Osteocyte (in vitro differentiated cells): ENCODE results near the gene PHRF1. TPM values are rescaled to one million over a fixed set of nuclear protein-coding genes. Genes with fewer than 3 reads are reported as not detected.

Experiments used
- DNase-seq: peaks from one replicate; pipeline ENCODE4 v3.0.0; 2021; ENCODE audit warnings: mixed read lengths; ENCODE audit not compliant: unreplicated experiment; ENCODE audit errors: extremely low spot score
- H3K27ac Mint-ChIP-seq: one replicate; pipeline ENCODE4 v1.8.0; 2021; ENCODE audit warnings: mild to moderate bottlenecking, mixed read lengths; ENCODE audit not compliant: unreplicated experiment
- H3K27me3 Mint-ChIP-seq: one replicate; pipeline ENCODE4 v1.8.0; 2021; ENCODE audit warnings: mixed read lengths; ENCODE audit not compliant: unreplicated experiment
- H3K36me3 Mint-ChIP-seq: one replicate; pipeline ENCODE4 v1.8.0; 2021; ENCODE audit warnings: mixed read lengths; ENCODE audit not compliant: unreplicated experiment
- H3K4me1 Mint-ChIP-seq: one replicate; pipeline ENCODE4 v1.8.0; 2021; ENCODE audit warnings: mixed read lengths; ENCODE audit not compliant: unreplicated experiment
- H3K4me3 Mint-ChIP-seq: one replicate; pipeline ENCODE4 v1.8.0; 2021; ENCODE audit warnings: mild to moderate bottlenecking, moderate library complexity, mixed read lengths; ENCODE audit not compliant: unreplicated experiment
- H3K9me3 Mint-ChIP-seq: one replicate; pipeline ENCODE4 v1.8.0; 2021; ENCODE audit warnings: mixed read lengths; ENCODE audit not compliant: unreplicated experiment
- CTCF ChIP-seq: fragments of 200-600 bp; sonication (generic); IDR thresholded peaks from 2 replicates; pipeline ENCODE4 v1.5.0; 2021; ENCODE audit warnings: antibody characterized with exemption, mild to moderate bottlenecking, moderate library complexity
- total RNA-seq: library from RNA; stranded (reverse); gene quantifications from 2 replicates; pipeline ENCODE4 v1.2.1, GENCODE V29; 2021

Gene PHRF1
- total RNA-seq, 1 donor from 2014 or later, result 31.5 TPM

DNA sequence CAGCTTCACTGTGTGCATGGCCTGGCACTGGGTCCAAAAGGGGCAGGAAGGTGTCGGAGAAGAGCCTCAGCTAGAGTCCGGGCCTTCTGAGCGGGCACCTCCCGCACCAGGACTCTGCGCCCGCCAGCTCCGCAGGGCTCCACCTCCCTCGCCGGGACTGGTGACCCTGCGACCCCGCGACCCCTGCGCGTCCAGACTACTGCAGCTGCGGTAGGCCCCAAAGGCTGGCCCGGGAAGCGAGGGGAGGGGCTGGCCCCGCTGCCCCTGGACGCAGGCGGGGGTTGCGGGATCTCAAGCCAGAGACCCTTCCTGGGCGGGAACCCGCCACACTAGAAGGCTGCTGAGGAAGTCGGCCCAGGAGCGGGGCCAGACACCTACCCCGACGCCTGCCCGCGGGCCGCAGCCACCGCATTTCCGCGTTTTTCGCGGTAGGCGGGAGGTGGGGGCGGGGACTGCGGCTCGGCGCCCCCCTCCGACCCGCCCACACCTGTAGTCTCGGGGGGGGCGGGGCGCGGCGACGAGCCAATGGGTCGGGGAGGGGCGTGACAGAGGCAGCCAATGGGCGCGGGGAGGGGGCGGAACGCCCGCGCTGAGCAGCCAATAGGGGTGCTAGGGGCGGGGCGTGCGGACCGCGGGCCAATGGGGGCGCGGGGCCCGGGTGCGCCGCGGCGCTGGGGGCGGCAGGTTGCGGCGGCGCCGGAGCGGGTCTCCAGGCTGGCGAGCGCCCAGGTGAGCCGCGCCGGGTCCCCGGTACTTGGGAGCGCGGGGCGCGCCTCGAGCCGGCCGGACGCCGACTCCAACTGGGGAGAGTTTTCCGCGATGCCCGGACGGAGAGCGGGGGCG is 15.7 kb upstream of the PHRF1 start, which contains the start of the genes LMNTD2 and RASSF7:
Gene LMNTD2, minus strand, starts transcription at position 434 of the 843 bp plus-strand sequence. Its CDS starts 22 bp downstream, at position 412.
Gene RASSF7, plus strand, starts transcription at position 666 of the 843 bp plus-strand sequence. CDS start 799 bp downstream, outside the sequence.
- H3K27me3 Mint-ChIP-seq, result peaks cover 12% of the 10 kb centered on the region
- H3K27ac Mint-ChIP-seq, result no peak within 1 kb of the TSS
- H3K36me3 Mint-ChIP-seq, result peaks cover 1% of the 10 kb centered on the region
- peak; percentile 97 for DNase-seq
- no peaks in the 10 kb centered on the region for H3K9me3 Mint-ChIP-seq
- peaks cover 13% of the 10 kb centered on the region for H3K4me1 Mint-ChIP-seq
- no peak for TF ChIP-seq CTCF
- peak within 1 kb of the TSS; percentile 78 for H3K4me3 Mint-ChIP-seq

DNA sequence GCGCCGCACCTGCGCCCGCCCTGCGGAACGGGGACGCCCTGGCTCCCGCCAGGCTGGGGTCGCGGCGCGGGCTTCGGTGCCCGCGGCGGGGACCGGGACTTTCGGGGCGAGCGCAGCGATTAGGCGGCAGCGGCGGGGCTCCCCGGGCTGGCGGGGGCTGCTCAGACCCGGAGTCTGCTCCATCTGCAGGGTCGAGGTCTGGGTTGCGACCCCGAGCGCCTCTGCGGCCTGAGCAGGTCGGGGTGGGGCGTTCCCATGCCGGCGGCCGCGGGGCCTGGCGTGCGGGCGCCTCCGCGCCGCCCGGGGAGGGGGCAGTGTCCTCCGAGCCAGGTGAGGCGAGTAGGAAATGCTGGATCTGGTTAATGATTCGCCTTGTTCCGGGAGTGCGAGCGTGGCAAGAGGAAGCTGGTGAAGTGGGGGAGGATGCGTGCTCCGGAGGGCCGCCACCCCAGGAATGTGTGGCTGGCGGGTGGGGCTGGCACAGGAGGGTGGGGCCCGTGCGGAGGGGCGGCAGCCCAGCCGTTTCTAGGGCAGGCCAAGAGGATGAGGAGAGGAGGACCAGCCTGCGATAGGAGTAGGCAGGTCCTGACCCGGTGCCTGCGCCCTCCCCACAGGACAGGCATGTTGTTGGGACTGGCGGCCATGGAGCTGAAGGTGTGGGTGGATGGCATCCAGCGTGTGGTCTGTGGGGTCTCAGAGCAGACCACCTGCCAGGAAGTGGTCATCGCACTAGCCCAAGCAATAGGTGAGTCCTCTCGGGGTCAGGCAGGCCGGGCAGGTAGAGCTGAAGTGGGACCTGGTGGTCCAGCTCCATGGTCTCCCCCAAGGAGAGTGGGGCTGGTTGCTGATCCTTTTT is 14.9 kb upstream of the PHRF1 start:
- Mint-ChIP-seq H3K27ac (no peak overlapping the region), H3K4me1 (peaks cover 18% of the 10 kb centered on the region), H3K36me3 (peaks cover 1% of the 10 kb centered on the region), H3K4me3 (peak overlapping the region; percentile 78), H3K9me3 (no peaks in the 10 kb centered on the region), H3K27me3 (peaks cover 10% of the 10 kb centered on the region)
- DNase-seq, result no peak
- TF ChIP-seq CTCF, result no peak

DNA sequence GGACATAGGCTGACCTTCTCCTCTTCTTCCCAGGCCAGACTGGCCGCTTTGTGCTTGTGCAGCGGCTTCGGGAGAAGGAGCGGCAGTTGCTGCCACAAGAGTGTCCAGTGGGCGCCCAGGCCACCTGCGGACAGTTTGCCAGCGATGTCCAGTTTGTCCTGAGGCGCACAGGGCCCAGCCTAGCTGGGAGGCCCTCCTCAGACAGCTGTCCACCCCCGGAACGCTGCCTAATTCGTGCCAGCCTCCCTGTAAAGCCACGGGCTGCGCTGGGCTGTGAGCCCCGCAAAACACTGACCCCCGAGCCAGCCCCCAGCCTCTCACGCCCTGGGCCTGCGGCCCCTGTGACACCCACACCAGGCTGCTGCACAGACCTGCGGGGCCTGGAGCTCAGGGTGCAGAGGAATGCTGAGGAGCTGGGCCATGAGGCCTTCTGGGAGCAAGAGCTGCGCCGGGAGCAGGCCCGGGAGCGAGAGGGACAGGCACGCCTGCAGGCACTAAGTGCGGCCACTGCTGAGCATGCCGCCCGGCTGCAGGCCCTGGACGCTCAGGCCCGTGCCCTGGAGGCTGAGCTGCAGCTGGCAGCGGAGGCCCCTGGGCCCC is 14.1 kb upstream of the PHRF1 start:
- peak overlapping the region; percentile 78 for H3K4me3 Mint-ChIP-seq
- peaks cover 4% of the 10 kb centered on the region for H3K27me3 Mint-ChIP-seq
- H3K4me1 Mint-ChIP-seq, result peaks cover 18% of the 10 kb centered on the region
- H3K36me3 Mint-ChIP-seq, result peaks cover 1% of the 10 kb centered on the region
- H3K27ac Mint-ChIP-seq, result no peak overlapping the region
- no peak for DNase-seq
- H3K9me3 Mint-ChIP-seq, result no peaks in the 10 kb centered on the region
- no peak for TF ChIP-seq CTCF

DNA sequence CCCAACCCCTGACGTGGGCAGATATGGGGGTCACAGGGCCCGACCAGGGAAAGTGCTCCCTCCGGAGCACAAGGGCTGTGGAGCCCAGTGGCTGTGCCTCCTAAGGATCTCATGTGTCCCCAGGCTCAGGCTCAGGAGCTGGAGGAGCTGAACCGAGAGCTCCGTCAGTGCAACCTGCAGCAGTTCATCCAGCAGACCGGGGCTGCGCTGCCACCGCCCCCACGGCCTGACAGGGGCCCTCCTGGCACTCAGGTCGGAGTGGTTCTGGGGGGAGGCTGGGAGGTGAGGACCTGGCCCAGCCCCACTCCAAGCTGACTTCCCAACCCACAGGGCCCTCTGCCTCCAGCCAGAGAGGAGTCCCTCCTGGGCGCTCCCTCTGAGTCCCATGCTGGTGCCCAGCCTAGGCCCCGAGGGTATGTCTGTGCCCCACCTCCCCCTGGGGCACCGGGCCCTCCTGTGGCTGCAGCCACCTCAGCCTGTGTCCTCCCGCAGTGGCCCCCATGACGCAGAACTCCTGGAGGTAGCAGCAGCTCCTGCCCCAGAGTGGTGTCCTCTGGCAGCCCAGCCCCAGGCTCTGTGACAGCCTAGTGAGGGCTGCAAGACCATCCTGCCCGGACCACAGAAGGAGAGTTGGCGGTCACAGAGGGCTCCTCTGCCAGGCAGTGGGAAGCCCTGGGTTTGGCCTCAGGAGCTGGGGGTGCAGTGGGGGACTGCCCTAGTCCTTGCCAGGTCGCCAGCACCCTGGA is 13.0 kb upstream of the PHRF1 start:
- Mint-ChIP-seq H3K27me3 (no peaks in the 10 kb centered on the region), H3K4me1 (peaks cover 20% of the 10 kb centered on the region), H3K4me3 (no peak overlapping the region), H3K36me3 (peaks cover 1% of the 10 kb centered on the region), H3K9me3 (no peaks in the 10 kb centered on the region), H3K27ac (no peak overlapping the region)
- TF ChIP-seq CTCF, result no peak
- no peak for DNase-seq
